Upper lobe of left lung (tissue), 6 donors: Measurements from ENCODE around the gene PHF21A. TPM values are rescaled to one million over a fixed set of nuclear protein-coding genes. Genes with fewer than 3 reads are reported as not detected.

Experiments used
- ATAC-seq, 2 donors: fragments of 200-7000 bp; cut with Tn5 transposase; one replicate each; pipeline ENCODE4 v1.9.1; 2022; ENCODE audit warnings: mild to moderate bottlenecking in 2 of 2, moderate library complexity in 2 of 2; ENCODE audit not compliant: low FRiP score in 2 of 2
- DNase-seq, 2 donors: peaks; one replicate each; pipeline ENCODE4 v3.0.0-alpha.2; 2019 to 2020
- H3K27ac ChIP-seq, 4 donors: fragments of 200-600 bp; sonication (generic); one replicate each; pipeline ENCODE4 v1.5.1; 2016 to 2019
- H3K27me3 ChIP-seq, 4 donors: fragments of 200-600 bp; sonication (generic); one replicate each; pipeline ENCODE4 v1.5.1; 2017 to 2019
- H3K36me3 ChIP-seq, 4 donors: fragments of 200-600 bp; sonication (generic); one replicate each; pipeline ENCODE4 v1.5.1; 2016 to 2019
- H3K4me1 ChIP-seq, 4 donors: fragments of 200-600 bp; sonication (generic); one replicate each; pipeline ENCODE4 v1.5.1; 2018 to 2019
- H3K4me3 ChIP-seq, 4 donors: fragments of 200-600 bp; sonication (generic); one replicate each; pipeline ENCODE4 v1.5.1; 2017 to 2019; ENCODE audit warnings: mild to moderate bottlenecking in 2 of 4, moderate library complexity in 1 of 4
- H3K9me3 ChIP-seq, 4 donors: fragments of 200-600 bp; sonication (generic); one replicate each; pipeline ENCODE4 v1.5.1; 2018 to 2019
- EP300 ChIP-seq, 4 donors: sonication (generic); formaldehyde crosslinking; IDR thresholded peaks; one replicate each; pipeline ENCODE4 v1.5.1; 2017; ENCODE audit warnings: antibody characterized with exemption in 4 of 4, control low read depth in 2 of 4
- POLR2A ChIP-seq, 4 donors: fragments of 450-650 bp; IDR thresholded peaks; one replicate each; pipeline ENCODE4 v1.5.1; 2016 to 2017; ENCODE audit warnings: antibody characterized with exemption in 4 of 4, mild to moderate bottlenecking in 2 of 4
- POLR2AphosphoS5 ChIP-seq, 2 donors: sonication (generic); formaldehyde crosslinking; IDR thresholded peaks; one replicate each; pipeline ENCODE4 v1.5.1; 2017; ENCODE audit warnings: antibody characterized with exemption in 2 of 2
- WGBS, 2 donors: methylation state at CpG; one replicate each; pipeline ENCODE4 v1.1.5; 2017 to 2018; 5-methylcytosine and 5-hydroxymethylcytosine counted together
- total RNA-seq, 6 donors: library from RNA; depleted of rRNA in 4 of 6; stranded (reverse); fragments of >200 nt in 4 of 6; gene quantifications; one replicate each; pipeline versions ENCODE4 v1.1.0 to v1.2.1, GENCODE V29; 2016 to 2021
- TF ChIP-seq, protein P1 (sequence below), 6 experiments: fragments of 450-650 bp in 4 of 6; fragments of 200-600 bp in 2 of 6; sonication (generic) in 2 of 6; IDR thresholded peaks; one replicate each; pipeline ENCODE4 v1.5.1; 2016 to 2019; ENCODE audit warnings: antibody characterized with exemption in 6 of 6
- donor health status: DM: no; HTN: no; CAD: no; lungs with moderate emphysema.
- donor health status: DM: no; HTN: yes; CAD: no; lungs with severe emphysema.

The PHF21A gene
- total RNA-seq, 6 donors from 2014 or later = 21.1 to 99.5 (median 52.2) TPM

DNA sequence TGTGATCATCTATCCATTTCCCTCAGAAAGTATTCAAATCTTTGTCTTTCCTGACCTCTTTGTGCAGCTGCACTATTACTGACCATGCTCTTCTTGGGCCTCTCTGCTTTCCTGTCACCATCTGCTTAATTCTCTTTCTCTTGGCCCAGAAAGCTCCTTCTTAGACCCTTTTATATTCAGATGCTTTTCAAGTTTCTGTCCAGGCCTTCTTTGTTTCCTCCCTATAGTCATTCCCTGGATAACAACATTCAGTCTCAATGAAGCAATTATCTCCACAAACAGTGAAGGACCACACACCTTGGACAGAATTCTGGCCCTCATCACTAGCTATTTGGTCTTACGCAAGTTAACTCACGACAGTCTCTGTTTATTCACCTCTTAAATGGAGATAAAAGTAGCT lies 109.1 kb downstream of the PHF21A start:
- WGBS, 2 donors = 65 to 73% methylated on average over 2 of the region's 2 CpGs
- DNase-seq = no peak
- H3K27ac ChIP-seq = no peak overlapping the region
- no peak for ATAC-seq
- H3K27me3 ChIP-seq = no peaks in the 10 kb centered on the region
- no peak overlapping the region for H3K4me3 ChIP-seq
- H3K9me3 ChIP-seq = no peaks in the 10 kb centered on the region
- peaks cover 0 to 5% (median 2%) of the 10 kb centered on the region in 4 donors for H3K4me1 ChIP-seq
- TF ChIP-seq, protein P1, sequence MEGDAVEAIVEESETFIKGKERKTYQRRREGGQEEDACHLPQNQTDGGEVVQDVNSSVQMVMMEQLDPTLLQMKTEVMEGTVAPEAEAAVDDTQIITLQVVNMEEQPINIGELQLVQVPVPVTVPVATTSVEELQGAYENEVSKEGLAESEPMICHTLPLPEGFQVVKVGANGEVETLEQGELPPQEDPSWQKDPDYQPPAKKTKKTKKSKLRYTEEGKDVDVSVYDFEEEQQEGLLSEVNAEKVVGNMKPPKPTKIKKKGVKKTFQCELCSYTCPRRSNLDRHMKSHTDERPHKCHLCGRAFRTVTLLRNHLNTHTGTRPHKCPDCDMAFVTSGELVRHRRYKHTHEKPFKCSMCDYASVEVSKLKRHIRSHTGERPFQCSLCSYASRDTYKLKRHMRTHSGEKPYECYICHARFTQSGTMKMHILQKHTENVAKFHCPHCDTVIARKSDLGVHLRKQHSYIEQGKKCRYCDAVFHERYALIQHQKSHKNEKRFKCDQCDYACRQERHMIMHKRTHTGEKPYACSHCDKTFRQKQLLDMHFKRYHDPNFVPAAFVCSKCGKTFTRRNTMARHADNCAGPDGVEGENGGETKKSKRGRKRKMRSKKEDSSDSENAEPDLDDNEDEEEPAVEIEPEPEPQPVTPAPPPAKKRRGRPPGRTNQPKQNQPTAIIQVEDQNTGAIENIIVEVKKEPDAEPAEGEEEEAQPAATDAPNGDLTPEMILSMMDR (IDR thresholded peaks at IDR 0.05) = no peak
- TF ChIP-seq POLR2A (IDR thresholded peaks at IDR 0.05) (no peak), EP300 (IDR thresholded peaks at IDR 0.05) (no peak), POLR2AphosphoS5 (IDR thresholded peaks at IDR 0.05) (no peak)
- H3K36me3 ChIP-seq = no peaks in the 10 kb centered on the region

DNA sequence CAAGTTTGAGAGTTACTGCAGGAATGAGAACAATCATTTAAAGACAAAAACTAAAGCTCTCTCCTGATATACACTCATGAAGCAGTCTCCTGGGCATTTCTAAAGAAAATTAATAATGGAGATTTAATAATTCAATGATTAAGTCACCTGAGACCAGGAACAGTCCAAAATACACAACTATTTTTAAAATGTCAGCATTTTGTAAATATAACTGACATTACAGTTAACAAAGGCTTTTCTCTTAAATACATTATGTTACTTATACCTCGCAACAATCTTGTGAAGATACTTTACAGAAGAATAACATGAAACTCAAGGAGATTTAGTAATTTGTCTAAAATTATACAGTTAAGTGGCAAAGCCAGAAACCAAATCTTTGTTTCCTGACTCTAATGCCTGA lies 111.2 kb downstream of the PHF21A start:
- DNase-seq = no peak
- TF ChIP-seq POLR2AphosphoS5 (IDR thresholded peaks at IDR 0.05) (no peak), POLR2A (IDR thresholded peaks at IDR 0.05) (no peak)
- TF ChIP-seq, protein P1 (IDR thresholded peaks at IDR 0.05) = no peak
- Histone ChIP-seq H3K27me3 (no peaks in the 10 kb centered on the region), H3K9me3 (no peaks in the 10 kb centered on the region), H3K27ac (no peak overlapping the region), H3K36me3 (no peaks in the 10 kb centered on the region), H3K4me3 (no peak overlapping the region), H3K4me1 (peaks cover 0 to 5% (median 2%) of the 10 kb centered on the region in 4 donors)
- 86 to 94% methylated on average over 1 of the region's 1 CpG for WGBS, 2 donors
- no peak for ATAC-seq

DNA sequence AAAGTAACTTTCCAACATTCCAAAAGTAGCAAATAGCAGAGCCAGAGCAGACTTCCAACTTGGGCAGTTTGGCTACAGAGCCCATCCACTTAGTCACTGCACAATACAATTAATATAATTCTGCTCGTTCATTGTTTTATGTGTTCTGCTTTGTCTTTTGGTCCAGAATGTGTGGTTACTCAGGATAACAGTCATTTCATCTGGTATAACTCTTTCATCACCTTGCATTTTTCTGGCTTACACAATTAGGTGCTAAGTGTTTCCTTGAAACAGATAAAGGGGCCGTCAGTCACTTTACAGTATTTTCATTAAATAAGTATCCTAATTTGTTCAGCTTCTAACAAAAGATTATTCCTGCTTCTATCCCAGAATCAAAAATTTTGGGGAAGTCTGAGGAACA lies 111.6 kb downstream of the PHF21A start:
- WGBS, 2 donors = 36 to 45% methylated on average over 2 of the region's 2 CpGs
- no peaks in the 10 kb centered on the region for H3K9me3 ChIP-seq
- DNase-seq (no peak), ATAC-seq (no peak)
- H3K4me3 ChIP-seq = no peak overlapping the region
- H3K27me3 ChIP-seq = no peaks in the 10 kb centered on the region
- H3K4me1 ChIP-seq = peaks cover 0 to 5% (median 2%) of the 10 kb centered on the region in 4 donors
- no peaks in the 10 kb centered on the region for H3K36me3 ChIP-seq
- TF ChIP-seq POLR2AphosphoS5 (IDR thresholded peaks at IDR 0.05) (no peak), POLR2A (IDR thresholded peaks at IDR 0.05) (no peak), EP300 (IDR thresholded peaks at IDR 0.05) (no peak)
- TF ChIP-seq, protein P1 (IDR thresholded peaks at IDR 0.05) = no peak
- no peak overlapping the region for H3K27ac ChIP-seq

DNA sequence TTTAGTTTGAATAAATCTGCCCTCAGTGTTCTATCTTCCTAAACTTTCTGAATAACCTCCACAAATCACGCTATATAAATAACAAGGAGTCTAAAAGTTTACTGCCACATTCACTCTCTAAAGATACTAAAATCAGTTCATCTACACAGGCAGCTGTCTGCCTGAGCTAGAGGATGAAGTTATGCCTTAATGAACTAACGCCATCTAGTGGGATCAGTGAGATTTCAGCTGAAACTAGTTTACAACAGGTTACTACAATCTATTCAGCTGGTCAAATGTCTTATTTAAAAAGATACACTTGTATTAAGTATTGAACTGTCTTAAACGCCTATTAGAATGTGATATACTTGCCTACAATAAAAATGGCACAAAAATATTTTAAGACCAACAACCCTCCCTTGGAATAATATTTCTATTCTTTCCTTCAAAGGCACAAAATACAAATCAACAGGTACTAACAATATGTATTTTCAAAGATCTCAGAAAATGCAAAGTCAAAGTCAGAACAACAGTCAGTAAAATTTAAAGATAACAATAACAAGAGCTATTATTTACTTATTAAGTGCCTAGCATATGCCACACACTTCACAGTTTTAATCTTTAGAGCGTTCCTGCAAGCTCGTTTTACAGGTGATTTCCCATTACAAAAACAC lies 114.7 kb downstream of the PHF21A start:
- no peaks in the 10 kb centered on the region for H3K36me3 ChIP-seq
- H3K27me3 ChIP-seq = no peaks in the 10 kb centered on the region
- H3K4me1 ChIP-seq = peaks cover 0 to 6% (median 5%) of the 10 kb centered on the region in 4 donors
- H3K27ac ChIP-seq = no peak overlapping the region
- DNase-seq = no peak
- H3K9me3 ChIP-seq = no peaks in the 10 kb centered on the region
- WGBS, 2 donors = 40 to 43% methylated on average over 5 of the region's 5 CpGs
- H3K4me3 ChIP-seq = no peak overlapping the region
- TF ChIP-seq EP300 (IDR thresholded peaks at IDR 0.05) = no peak
- TF ChIP-seq POLR2AphosphoS5 (IDR thresholded peaks at IDR 0.05) = no peak
- TF ChIP-seq, protein P1 (IDR thresholded peaks at IDR 0.05) = peak; percentile 43 to 68 (median 54)
- no peak for TF ChIP-seq POLR2A (IDR thresholded peaks at IDR 0.05)
- peak; percentile 53 to 89 for ATAC-seq

DNA sequence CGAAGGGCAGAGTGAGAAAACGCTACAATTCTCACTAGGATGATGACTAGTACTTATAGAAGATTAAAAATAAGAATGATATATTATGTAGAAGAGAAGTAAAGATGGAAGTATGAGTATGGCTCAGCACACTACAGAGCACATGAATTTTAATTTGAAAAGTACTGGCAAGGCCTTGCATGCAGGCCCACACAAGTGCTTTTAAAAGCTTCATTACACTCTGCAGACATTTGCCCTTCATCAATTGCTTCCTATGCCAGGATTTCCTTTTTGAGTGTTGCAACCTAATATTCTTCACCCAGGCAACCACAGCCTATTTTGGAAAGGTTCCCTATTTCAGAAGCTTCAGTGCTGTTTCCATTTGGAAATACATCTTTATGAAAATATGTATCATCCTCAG lies 117.7 kb downstream of the PHF21A start:
- H3K27me3 ChIP-seq = no peaks in the 10 kb centered on the region
- no peaks in the 10 kb centered on the region for H3K36me3 ChIP-seq
- H3K4me1 ChIP-seq = peaks cover 0 to 6% (median 0%) of the 10 kb centered on the region in 4 donors
- no peak for TF ChIP-seq POLR2A (IDR thresholded peaks at IDR 0.05)
- no peak for TF ChIP-seq POLR2AphosphoS5 (IDR thresholded peaks at IDR 0.05)
- TF ChIP-seq, protein P1 (IDR thresholded peaks at IDR 0.05) = no peak
- no peak for TF ChIP-seq EP300 (IDR thresholded peaks at IDR 0.05)
- no peak overlapping the region for H3K4me3 ChIP-seq
- no peaks in the 10 kb centered on the region for H3K9me3 ChIP-seq
- DNase-seq = no peak
- no peak overlapping the region for H3K27ac ChIP-seq
- ATAC-seq = peak in 1 of 2 donors; percentile 48
- WGBS, 2 donors = 75 to 82% methylated on average over 2 of the region's 2 CpGs
